Type B pancreatic cell (in vitro differentiated cells): ENCODE measurements around the gene TAF12. TPM values are rescaled to one million over a fixed set of nuclear protein-coding genes. Genes with fewer than 3 reads are reported as not detected.

Experiments
- DNase-seq: peaks from one replicate; pipeline ENCODE4 v3.0.0; 2021; ENCODE audit warnings: mixed read lengths; ENCODE audit not compliant: unreplicated experiment; ENCODE audit errors: extremely low spot score
- H3K27ac Mint-ChIP-seq: 2 replicates; pipeline ENCODE4 v1.8.0; 2021; ENCODE audit warnings: mild to moderate bottlenecking, mixed read lengths
- H3K27me3 Mint-ChIP-seq: 2 replicates; pipeline ENCODE4 v1.8.0; 2021; ENCODE audit warnings: mixed read lengths
- H3K36me3 Mint-ChIP-seq: 2 replicates; pipeline ENCODE4 v1.8.0; 2021; ENCODE audit warnings: mixed read lengths
- H3K4me1 Mint-ChIP-seq: one replicate; pipeline ENCODE4 v1.8.0; 2021; ENCODE audit warnings: mixed read lengths; ENCODE audit not compliant: unreplicated experiment
- H3K4me3 Mint-ChIP-seq: 2 replicates; pipeline ENCODE4 v1.8.0; 2021; ENCODE audit warnings: mild to moderate bottlenecking, mixed read lengths
- H3K9me3 Mint-ChIP-seq: 2 replicates; pipeline ENCODE4 v1.8.0; 2021; ENCODE audit warnings: mixed read lengths
- total RNA-seq: library from RNA; stranded (reverse); gene quantifications from 2 replicates; pipeline ENCODE4 v1.2.1, GENCODE V29; 2021; ENCODE audit warnings: low replicate concordance
- TF ChIP-seq, protein P1 (sequence below): fragments of 200-600 bp; sonication (generic); conservative IDR thresholded peaks from 2 replicates; pipeline ENCODE4 v1.5.0; 2021; ENCODE audit warnings: antibody characterized with exemption, mild to moderate bottlenecking

TAF12 gene
- total RNA-seq, 1 donor from 2014 or later: 20.8 TPM

DNA sequence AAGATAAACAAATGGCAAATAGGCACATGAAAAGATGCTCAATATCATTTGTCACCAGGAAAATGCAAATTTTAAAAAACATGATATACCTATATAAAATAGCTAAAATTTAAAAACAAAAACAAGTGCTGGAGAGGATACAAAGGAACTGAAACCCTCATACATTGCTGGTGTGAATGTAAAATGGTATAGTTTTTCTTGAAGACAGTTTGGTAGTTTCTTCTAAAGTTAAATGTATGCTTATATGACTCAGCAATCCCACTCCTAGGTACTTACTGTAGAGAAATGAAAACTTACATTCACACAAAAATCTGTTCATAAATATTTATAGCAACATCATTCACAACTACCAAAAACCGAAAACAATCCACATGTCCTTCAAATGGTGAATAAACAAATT lies 11.2 kb downstream of the TAF12 start:
- Mint-ChIP-seq H3K36me3 (peaks cover 5% of the 10 kb centered on the region), H3K27me3 (no peaks in the 10 kb centered on the region), H3K27ac (no peak overlapping the region), H3K9me3 (no peaks in the 10 kb centered on the region), H3K4me3 (no peak overlapping the region), H3K4me1 (no peaks in the 10 kb centered on the region)
- TF ChIP-seq, protein P1, sequence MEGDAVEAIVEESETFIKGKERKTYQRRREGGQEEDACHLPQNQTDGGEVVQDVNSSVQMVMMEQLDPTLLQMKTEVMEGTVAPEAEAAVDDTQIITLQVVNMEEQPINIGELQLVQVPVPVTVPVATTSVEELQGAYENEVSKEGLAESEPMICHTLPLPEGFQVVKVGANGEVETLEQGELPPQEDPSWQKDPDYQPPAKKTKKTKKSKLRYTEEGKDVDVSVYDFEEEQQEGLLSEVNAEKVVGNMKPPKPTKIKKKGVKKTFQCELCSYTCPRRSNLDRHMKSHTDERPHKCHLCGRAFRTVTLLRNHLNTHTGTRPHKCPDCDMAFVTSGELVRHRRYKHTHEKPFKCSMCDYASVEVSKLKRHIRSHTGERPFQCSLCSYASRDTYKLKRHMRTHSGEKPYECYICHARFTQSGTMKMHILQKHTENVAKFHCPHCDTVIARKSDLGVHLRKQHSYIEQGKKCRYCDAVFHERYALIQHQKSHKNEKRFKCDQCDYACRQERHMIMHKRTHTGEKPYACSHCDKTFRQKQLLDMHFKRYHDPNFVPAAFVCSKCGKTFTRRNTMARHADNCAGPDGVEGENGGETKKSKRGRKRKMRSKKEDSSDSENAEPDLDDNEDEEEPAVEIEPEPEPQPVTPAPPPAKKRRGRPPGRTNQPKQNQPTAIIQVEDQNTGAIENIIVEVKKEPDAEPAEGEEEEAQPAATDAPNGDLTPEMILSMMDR: no peak
- DNase-seq: no peak

DNA sequence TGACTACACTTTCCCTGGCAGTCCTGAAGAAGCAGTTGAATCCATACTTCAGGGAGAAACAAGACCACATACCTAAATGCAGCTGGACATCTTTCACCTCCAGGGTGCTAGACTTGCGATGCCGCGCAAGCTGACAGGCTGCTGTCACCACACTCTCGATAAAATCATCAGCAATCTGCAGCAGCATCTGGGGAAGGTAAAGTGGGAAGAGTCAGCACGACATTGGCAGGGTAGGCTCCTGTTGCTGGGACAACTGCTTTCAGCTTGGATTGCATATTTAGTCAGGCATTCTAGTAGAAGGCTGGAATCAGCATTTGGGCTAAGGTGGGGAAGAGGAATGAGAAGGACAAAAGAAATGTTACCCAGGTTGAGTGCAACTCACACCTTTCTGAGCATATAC lies 29.7 kb downstream of the TAF12 start:
- Mint-ChIP-seq H3K9me3 (no peaks in the 10 kb centered on the region), H3K27me3 (no peaks in the 10 kb centered on the region), H3K4me1 (no peaks in the 10 kb centered on the region), H3K36me3 (peaks cover 16% of the 10 kb centered on the region), H3K27ac (no peak overlapping the region), H3K4me3 (no peak overlapping the region)
- TF ChIP-seq, protein P1: no peak
- DNase-seq: no peak

DNA sequence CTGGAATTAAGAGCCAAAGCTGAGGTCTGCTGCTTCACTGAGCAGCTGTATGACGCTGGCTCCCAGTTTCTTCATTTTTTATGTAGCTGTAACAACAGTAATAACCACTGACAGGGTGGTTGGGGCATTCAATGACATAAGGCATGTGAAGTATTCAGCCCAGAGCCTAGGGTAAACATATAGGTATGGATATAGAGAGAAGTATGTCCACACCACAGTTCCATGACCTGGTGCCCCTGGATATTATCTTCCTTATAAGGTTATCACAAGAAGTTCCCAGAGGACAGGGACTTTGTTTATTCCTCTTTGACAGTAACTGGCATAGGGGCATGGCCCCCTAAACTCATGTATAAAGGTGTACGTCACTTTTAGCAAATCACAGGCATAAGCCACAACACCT lies 36.1 kb downstream of the TAF12 start:
- no peaks in the 10 kb centered on the region for H3K27me3 Mint-ChIP-seq
- TF ChIP-seq, protein P1: no peak
- no peak overlapping the region for H3K4me3 Mint-ChIP-seq
- no peak for DNase-seq
- no peaks in the 10 kb centered on the region for H3K9me3 Mint-ChIP-seq
- no peak overlapping the region for H3K27ac Mint-ChIP-seq
- H3K4me1 Mint-ChIP-seq: peaks cover 4% of the 10 kb centered on the region
- H3K36me3 Mint-ChIP-seq: peaks cover 5% of the 10 kb centered on the region

DNA sequence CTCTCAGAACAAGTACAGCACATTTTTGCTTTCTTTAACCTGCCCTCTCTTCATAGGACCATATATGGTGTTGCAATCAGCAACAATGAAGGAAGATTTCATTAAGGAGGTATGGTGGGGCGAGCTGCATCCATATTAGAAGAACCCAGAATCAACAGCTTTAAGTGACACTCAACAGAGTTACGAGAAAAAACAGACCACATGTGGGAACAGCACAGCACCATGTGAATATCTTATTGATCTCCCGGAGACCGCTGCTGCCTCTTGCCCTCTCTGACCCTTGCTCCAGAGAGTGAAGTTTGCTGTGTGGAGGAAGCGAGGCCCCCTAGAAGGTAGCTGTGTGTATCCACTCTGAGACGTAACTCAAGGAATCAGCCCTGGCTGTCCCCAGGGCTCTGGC lies 37.9 kb downstream of the TAF12 start:
- Mint-ChIP-seq H3K27ac (no peak overlapping the region), H3K27me3 (no peaks in the 10 kb centered on the region)

DNA sequence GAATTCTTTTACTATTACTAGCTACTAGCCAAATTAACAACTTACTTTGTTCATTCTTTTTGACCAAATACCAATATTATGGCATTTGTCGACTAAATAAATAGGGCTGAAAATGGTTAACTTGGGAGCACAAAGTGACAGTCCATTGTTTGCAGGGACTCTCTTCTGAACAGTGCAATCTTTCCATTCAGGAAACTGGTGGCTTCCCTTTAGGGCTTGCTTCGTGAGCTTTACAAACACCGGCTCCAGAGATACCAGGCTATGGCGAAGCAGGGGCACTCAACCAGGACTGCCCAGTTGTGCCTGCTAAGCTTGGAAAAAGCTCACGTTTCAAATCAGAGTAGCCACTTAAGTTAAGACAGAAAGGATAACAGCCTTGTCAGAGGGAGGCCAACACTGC lies 38.5 kb downstream of the TAF12 start:
- no peak overlapping the region for H3K4me3 Mint-ChIP-seq
- H3K27ac Mint-ChIP-seq: no peak overlapping the region
- H3K27me3 Mint-ChIP-seq: no peaks in the 10 kb centered on the region
- peaks cover 8% of the 10 kb centered on the region for H3K36me3 Mint-ChIP-seq
- H3K4me1 Mint-ChIP-seq: peaks cover 4% of the 10 kb centered on the region
- TF ChIP-seq, protein P1: no peak
- DNase-seq: no peak
- no peaks in the 10 kb centered on the region for H3K9me3 Mint-ChIP-seq

More for the DNA sequence above, 37.9 kb downstream of the TAF12 start:
- no peaks in the 10 kb centered on the region for H3K9me3 Mint-ChIP-seq
- H3K36me3 Mint-ChIP-seq: peaks cover 8% of the 10 kb centered on the region
- peaks cover 4% of the 10 kb centered on the region for H3K4me1 Mint-ChIP-seq
- TF ChIP-seq, protein P1: no peak
- DNase-seq: no peak
- no peak overlapping the region for H3K4me3 Mint-ChIP-seq
